ENCODE results near the gene MTREX.
A peak's percentile ranks its signal among the peaks of the same experiment; 100 is the strongest.

Gene MTREX

GRCh38 chr5:55307383-55308253 lies at the start of gene MTREX, which contains the start of gene DHX29:
Gene MTREX (plus strand): TSS chr5:55307989. CDS start chr5:55308014, 25 bp downstream.
Gene DHX29 (minus strand): TSS chr5:55307694. CDS start chr5:55307573, 121 bp downstream.
- Histone ChIP-seq H3K4me3 (ENCODE audit: low read depth, low read length) (peak within 1 kb of the TSS; percentile 78), H3K9me3 (ENCODE audit: control insufficient read depth, insufficient read depth, low read depth, low read length) (no peaks in the 10 kb centered on the region), H3K4me1 (ENCODE audit: control insufficient read depth, insufficient read depth, low read length) (peaks cover 3% of the 10 kb centered on the region; the same call in 1 of the 2 replicates), H3K36me3 (ENCODE audit: control insufficient read depth in 2 of 2, insufficient read depth in 1 of 2, low read length in 2 of 2) (peaks cover 1 to 3% of the 10 kb centered on the region in 2 experiments; a peak in 2 of 3 replicates), H3K27ac (ENCODE audit: extremely low read depth, low read depth, low read length) (peak within 1 kb of the TSS; percentile 92)
- POLR2A ChIA-PET: interaction anchor here (0.6 to 3.1 kb wide), 13 partner anchors 10 to 443 kb away, joined by 3 to 38 read pairs (median 4); partner anchors contain the start of genes CCNO, GPX8, MCIDAS and PLPP1
- CTCF ChIA-PET: interaction anchor here (0.6 to 2.5 kb wide), 4 partner anchors 17 to 928 kb away, joined by 3 to 10 read pairs (median 4); partner anchors contain the start of gene CDC20B
- TF ChIP-seq OSR2 (tag by site-specific recombination; IDR thresholded peaks at IDR 0.05): no peak
- TF ChIP-seq TCF7L2 (IDR thresholded peaks at IDR 0.05; ENCODE audit: borderline replicate concordance, low read depth, low read length): no peak
- no peak for TF ChIP-seq SETDB1 (IDR thresholded peaks at IDR 0.05; ENCODE audit: insufficient read length, low read length)
- no peak for TF ChIP-seq ZNF555 (tag by site-specific recombination; conservative IDR thresholded peaks at IDR 0.05)
- TF ChIP-seq ZNF2 (tag by site-specific recombination; IDR thresholded peaks at IDR 0.05): peak; percentile 82
- no peak for TF ChIP-seq ZFP41 (tag by site-specific recombination; IDR thresholded peaks at IDR 0.05; ENCODE audit: borderline replicate concordance)
- TF ChIP-seq ZNF501 (tag by site-specific recombination; IDR thresholded peaks at IDR 0.05): peak; percentile 79
- TF ChIP-seq ZNF248 (tag by site-specific recombination; IDR thresholded peaks at IDR 0.05): no peak
- TF ChIP-seq HOXA7 (CRISPR knock-in tag; IDR thresholded peaks at IDR 0.05; ENCODE audit: borderline replicate concordance): no peak
- TF ChIP-seq ZNF16 (tag by site-specific recombination; IDR thresholded peaks at IDR 0.05; ENCODE audit: low read depth): no peak
- TF ChIP-seq HOXD13 (CRISPR knock-in tag; IDR thresholded peaks at IDR 0.05; ENCODE audit: borderline replicate concordance): no peak
- peak; percentile 20; the same call in 1 of the 2 replicates for TF ChIP-seq ZFP69B (tag by site-specific recombination; IDR thresholded peaks at IDR 0.05)
- no peak for TF ChIP-seq ZNF777 (tag by site-specific recombination; IDR thresholded peaks at IDR 0.05; ENCODE audit: borderline replicate concordance)
- TF ChIP-seq, protein P1, sequence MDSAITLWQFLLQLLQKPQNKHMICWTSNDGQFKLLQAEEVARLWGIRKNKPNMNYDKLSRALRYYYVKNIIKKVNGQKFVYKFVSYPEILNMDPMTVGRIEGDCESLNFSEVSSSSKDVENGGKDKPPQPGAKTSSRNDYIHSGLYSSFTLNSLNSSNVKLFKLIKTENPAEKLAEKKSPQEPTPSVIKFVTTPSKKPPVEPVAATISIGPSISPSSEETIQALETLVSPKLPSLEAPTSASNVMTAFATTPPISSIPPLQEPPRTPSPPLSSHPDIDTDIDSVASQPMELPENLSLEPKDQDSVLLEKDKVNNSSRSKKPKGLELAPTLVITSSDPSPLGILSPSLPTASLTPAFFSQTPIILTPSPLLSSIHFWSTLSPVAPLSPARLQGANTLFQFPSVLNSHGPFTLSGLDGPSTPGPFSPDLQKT (IDR thresholded peaks at IDR 0.05; ENCODE audit: borderline replicate concordance, low read depth, low read length): no peak
- TF ChIP-seq ZNF26 (tag by site-specific recombination; IDR thresholded peaks at IDR 0.05): no peak
- no peak for TF ChIP-seq ZNF280C (tag by site-specific recombination; IDR thresholded peaks at IDR 0.05)
- TF ChIP-seq YY2 (tag by site-specific recombination; IDR thresholded peaks at IDR 0.05): peak; percentile 77
- TF ChIP-seq ZNF624 (tag by site-specific recombination; IDR thresholded peaks at IDR 0.05): no peak
- TF ChIP-seq SCRT2 (tag by site-specific recombination; IDR thresholded peaks at IDR 0.05): no peak
- TF ChIP-seq ZNF48 (tag by site-specific recombination; IDR thresholded peaks at IDR 0.05): no peak
- TF ChIP-seq, protein P2, sequence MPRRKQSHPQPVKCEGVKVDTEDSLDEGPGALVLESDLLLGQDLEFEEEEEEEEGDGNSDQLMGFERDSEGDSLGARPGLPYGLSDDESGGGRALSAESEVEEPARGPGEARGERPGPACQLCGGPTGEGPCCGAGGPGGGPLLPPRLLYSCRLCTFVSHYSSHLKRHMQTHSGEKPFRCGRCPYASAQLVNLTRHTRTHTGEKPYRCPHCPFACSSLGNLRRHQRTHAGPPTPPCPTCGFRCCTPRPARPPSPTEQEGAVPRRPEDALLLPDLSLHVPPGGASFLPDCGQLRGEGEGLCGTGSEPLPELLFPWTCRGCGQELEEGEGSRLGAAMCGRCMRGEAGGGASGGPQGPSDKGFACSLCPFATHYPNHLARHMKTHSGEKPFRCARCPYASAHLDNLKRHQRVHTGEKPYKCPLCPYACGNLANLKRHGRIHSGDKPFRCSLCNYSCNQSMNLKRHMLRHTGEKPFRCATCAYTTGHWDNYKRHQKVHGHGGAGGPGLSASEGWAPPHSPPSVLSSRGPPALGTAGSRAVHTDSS (tag by site-specific recombination; IDR thresholded peaks at IDR 0.05): no peak; the same call in 1 of the 2 replicates
- no peak for TF ChIP-seq GLI2 (tag by site-specific recombination; IDR thresholded peaks at IDR 0.05; ENCODE audit: borderline replicate concordance, low read depth)
- peak; percentile 68 for TF ChIP-seq ZBTB8A (tag by site-specific recombination; IDR thresholded peaks at IDR 0.05)
- peak; percentile 84 for TF ChIP-seq ZXDB (tag by site-specific recombination; IDR thresholded peaks at IDR 0.05)
- no peak for TF ChIP-seq MEIS1 (CRISPR knock-in tag; IDR thresholded peaks at IDR 0.05; ENCODE audit: borderline replicate concordance)
- no peak for TF ChIP-seq ZNF221 (tag by site-specific recombination; IDR thresholded peaks at IDR 0.05; ENCODE audit: borderline replicate concordance)
- TF ChIP-seq ZNF768 (tag by site-specific recombination; IDR thresholded peaks at IDR 0.05): no peak
- TF ChIP-seq FEZF1 (tag by site-specific recombination; IDR thresholded peaks at IDR 0.05): peak; percentile 72
- no peak for TF ChIP-seq ZNF560 (tag by site-specific recombination; IDR thresholded peaks at IDR 0.05; ENCODE audit: borderline replicate concordance)
- TF ChIP-seq GLI4 (tag by site-specific recombination; IDR thresholded peaks at IDR 0.05): no peak
- no peak for TF ChIP-seq ZNF10 (tag by site-specific recombination; IDR thresholded peaks at IDR 0.05)
- no peak for TF ChIP-seq ZNF658 (tag by site-specific recombination; IDR thresholded peaks at IDR 0.05)
- TF ChIP-seq ZNF350 (tag by site-specific recombination; IDR thresholded peaks at IDR 0.05): no peak
